HEK293 (cell line): Measurements from ENCODE around the gene AEBP1.

Source experiments
- BCL6B ChIP-seq: fragments of 450-650 bp; formaldehyde crosslinking; IDR thresholded peaks from 2 replicates; pipeline ENCODE4 v1.5.1; 2017; ENCODE audit warnings: missing biosample characterization, missing genetic modification characterization
- CTCF ChIP-seq: fragments of 450-650 bp; formaldehyde crosslinking; IDR thresholded peaks from 2 replicates; pipeline ENCODE4 v1.5.1; 2016; ENCODE audit warnings: missing biosample characterization, missing genetic modification characterization
- MYNN ChIP-seq: fragments of 450-650 bp; formaldehyde crosslinking; IDR thresholded peaks from 2 replicates; pipeline ENCODE4 v1.5.1; 2016; ENCODE audit warnings: missing biosample characterization, missing genetic modification characterization, borderline replicate concordance
- ZFP37 ChIP-seq: fragments of 450-650 bp; formaldehyde crosslinking; IDR thresholded peaks from 2 replicates; pipeline ENCODE4 v1.5.1; 2016; ENCODE audit warnings: missing biosample characterization, missing genetic modification characterization
- ZNF280C ChIP-seq: fragments of 450-650 bp; formaldehyde crosslinking; IDR thresholded peaks from 2 replicates; pipeline ENCODE4 v1.5.1; 2016; ENCODE audit warnings: missing biosample characterization, missing genetic modification characterization
- ZNF433 ChIP-seq: fragments of 450-650 bp; formaldehyde crosslinking; IDR thresholded peaks from 2 replicates; pipeline ENCODE4 v1.5.1; 2016; ENCODE audit warnings: missing biosample characterization, missing genetic modification characterization, low read depth
- ZNF544 ChIP-seq: fragments of 450-650 bp; formaldehyde crosslinking; IDR thresholded peaks from 2 replicates; pipeline ENCODE4 v1.5.0; 2017; ENCODE audit warnings: missing biosample characterization, missing genetic modification characterization
- ZNF555 ChIP-seq: fragments of 450-650 bp; formaldehyde crosslinking; conservative IDR thresholded peaks from 2 replicates; pipeline ENCODE4 v1.5.1; 2017; ENCODE audit warnings: missing biosample characterization, mild to moderate bottlenecking, missing genetic modification characterization, inconsistent platforms

DNA sequence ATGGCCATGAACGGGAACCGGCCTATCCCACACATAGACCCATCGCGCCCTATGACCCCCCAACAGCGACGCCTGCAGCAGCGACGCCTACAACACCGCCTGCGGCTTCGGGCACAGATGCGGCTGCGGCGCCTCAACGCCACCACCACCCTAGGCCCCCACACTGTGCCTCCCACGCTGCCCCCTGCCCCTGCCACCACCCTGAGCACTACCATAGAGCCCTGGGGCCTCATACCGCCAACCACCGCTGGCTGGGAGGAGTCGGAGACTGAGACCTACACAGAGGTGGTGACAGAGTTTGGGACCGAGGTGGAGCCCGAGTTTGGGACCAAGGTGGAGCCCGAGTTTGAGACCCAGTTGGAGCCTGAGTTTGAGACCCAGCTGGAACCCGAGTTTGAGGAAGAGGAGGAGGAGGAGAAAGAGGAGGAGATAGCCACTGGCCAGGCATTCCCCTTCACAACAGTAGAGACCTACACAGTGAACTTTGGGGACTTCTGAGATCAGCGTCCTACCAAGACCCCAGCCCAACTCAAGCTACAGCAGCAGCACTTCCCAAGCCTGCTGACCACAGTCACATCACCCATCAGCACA lies 9.7 kb downstream of the AEBP1 start:
- TF ChIP-seq BCL6B (tag by site-specific recombination) (no peak), CTCF (tag by site-specific recombination) (no peak), ZFP37 (no peak), ZNF544 (no peak), ZNF433 (tag by site-specific recombination) (no peak), ZNF555 (tag by site-specific recombination) (no peak), ZNF280C (no peak), MYNN (tag by site-specific recombination) (no peak)
